HL-60/S4 treated with phorbol 12-myristate 13-acetate at 8.2 ng/mL for 4 days and 3 days (cell line): Measurements from ENCODE around the gene OR6B2.

Source experiments
- in situ Hi-C: fragments of 300-500 bp; cut with MboI; formaldehyde crosslinking; loops from 2 replicates; pipeline ENCODE4 v1.15.0; 2022; ENCODE audit warnings: low sequenced_read_pairs

OR6B2 gene

GRCh38 chr2:240042740-240043139 is 12.5 kb upstream of the OR6B2 start:
- in situ Hi-C loops, result no loop called here

GRCh38 chr2:240041363-240041762 is 11.1 kb upstream of the OR6B2 start:
- in situ Hi-C loops, result no loop called here

GRCh38 chr2:240037358-240037757 is 7.1 kb upstream of the OR6B2 start:
- in situ Hi-C loops, result no loop called here

- in situ Hi-C loops, result no loop called here
These were observed 3.1 kb upstream of the OR6B2 start for GRCh38 chr2:240033330-240033678.

GRCh38 chr2:240032406-240033329 is 2.4 kb upstream of the OR6B2 start:
- in situ Hi-C loops, result no loop called here

- in situ Hi-C loops, result no loop called here
These were observed 5.5 kb downstream of the OR6B2 start for GRCh38 chr2:240024766-240025165.

- in situ Hi-C loops, result no loop called here
These were observed 6.4 kb downstream of the OR6B2 start for GRCh38 chr2:240023792-240024191.

- in situ Hi-C loops, result no loop called here
These were observed 8.6 kb downstream of the OR6B2 start for GRCh38 chr2:240021488-240022104.

- in situ Hi-C loops, result no loop called here
These were observed 12.0 kb downstream of the OR6B2 start for GRCh38 chr2:240018071-240018750.

GRCh38 chr2:240014327-240014726 is 15.9 kb downstream of the OR6B2 start:
- in situ Hi-C loops, result no loop called here

GRCh38 chr2:240013343-240013742 is 16.9 kb downstream of the OR6B2 start:
- in situ Hi-C loops, result no loop called here

- in situ Hi-C loops, result no loop called here
These were observed 27.2 kb downstream of the OR6B2 start for GRCh38 chr2:240002983-240003382.

GRCh38 chr2:240000671-240001070 is 29.6 kb downstream of the OR6B2 start:
- in situ Hi-C loops, result no loop called here

GRCh38 chr2:239997686-239998409 is 32.4 kb downstream of the OR6B2 start:
- in situ Hi-C loops, result no loop called here

- in situ Hi-C loops, result no loop called here
These were observed 36.1 kb downstream of the OR6B2 start for GRCh38 chr2:239994086-239994485.

GRCh38 chr2:239993291-239993690 is 36.9 kb downstream of the OR6B2 start:
- in situ Hi-C loops, result no loop called here

GRCh38 chr2:239991689-239992314 is 38.4 kb downstream of the OR6B2 start:
- in situ Hi-C loops, result no loop called here

GRCh38 chr2:239990966-239991365 is 39.3 kb downstream of the OR6B2 start:
- in situ Hi-C loops, result no loop called here

- in situ Hi-C loops, result no loop called here
These were observed 44.9 kb downstream of the OR6B2 start for GRCh38 chr2:239985356-239985755.

GRCh38 chr2:239984421-239985194 is 45.6 kb downstream of the OR6B2 start:
- in situ Hi-C loops, result no loop called here
